Measurements from ENCODE around the gene AGTPBP1.

DNA sequence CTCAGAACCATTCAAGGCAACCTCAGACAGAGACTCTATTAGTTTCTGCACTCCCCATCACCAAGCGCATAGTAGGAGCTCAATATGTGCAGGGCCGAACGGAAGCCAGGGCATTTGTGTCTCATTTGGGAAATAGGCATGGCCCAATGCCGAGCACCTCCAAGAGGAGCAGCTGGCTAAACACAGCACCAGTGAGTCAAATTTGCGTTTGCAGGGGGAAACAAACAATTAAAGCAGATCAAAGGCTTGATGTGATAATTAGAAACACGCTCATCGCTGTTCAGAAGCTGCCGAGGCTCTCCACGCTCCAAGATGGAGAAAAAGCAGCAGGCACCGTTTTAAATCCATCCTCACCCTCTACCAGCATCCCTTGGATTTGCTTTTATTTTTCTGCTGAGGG, 225.3 kb downstream of the AGTPBP1 start:
- no peak for TF ChIP-seq POLR2A (IDR thresholded peaks at IDR 0.05)
- TF ChIP-seq CTCF (IDR thresholded peaks at IDR 0.05): no peak
